GM12891 (cell line): Measurements from ENCODE around the gene SLC8A1.

Experiments used
- PAX5 ChIP-seq: IDR thresholded peaks from 2 replicates; pipeline ENCODE4 v1.6.1; 2011; ENCODE audit warnings: low read length, moderate library complexity, mild to moderate bottlenecking; ENCODE audit not compliant: insufficient read depth, severe bottlenecking
- POLR2A ChIP-seq: IDR thresholded peaks from 2 replicates; pipeline ENCODE4 v1.6.1; 2011; ENCODE audit warnings: low read depth, low read length, control low read depth
- POLR2AphosphoS5 ChIP-seq: IDR thresholded peaks from 2 replicates; pipeline ENCODE4 v1.6.1; 2011; ENCODE audit warnings: low read depth, low read length, control low read depth
- POU2F2 ChIP-seq: IDR thresholded peaks from 2 replicates; pipeline ENCODE4 v1.6.1; 2011; ENCODE audit warnings: low read depth, mild to moderate bottlenecking, control low read depth, low read length, moderate library complexity
- SPI1 ChIP-seq: IDR thresholded peaks from 2 replicates; pipeline ENCODE4 v1.6.1; 2011; ENCODE audit warnings: low read depth, low read length, control low read depth
- TAF1 ChIP-seq: IDR thresholded peaks from 2 replicates; pipeline ENCODE4 v1.6.1; 2011; ENCODE audit warnings: low read depth, low read length, control low read depth

GRCh38 chr2:40108851-40109250 is 343.0 kb downstream of the SLC8A1 start:
- no peak for TF ChIP-seq POLR2A
- TF ChIP-seq TAF1: no peak
- TF ChIP-seq POLR2AphosphoS5: no peak
- TF ChIP-seq SPI1: no peak
- no peak for TF ChIP-seq PAX5
- TF ChIP-seq POU2F2: no peak
